ENCODE results near the gene NKX2-3.

DNA sequence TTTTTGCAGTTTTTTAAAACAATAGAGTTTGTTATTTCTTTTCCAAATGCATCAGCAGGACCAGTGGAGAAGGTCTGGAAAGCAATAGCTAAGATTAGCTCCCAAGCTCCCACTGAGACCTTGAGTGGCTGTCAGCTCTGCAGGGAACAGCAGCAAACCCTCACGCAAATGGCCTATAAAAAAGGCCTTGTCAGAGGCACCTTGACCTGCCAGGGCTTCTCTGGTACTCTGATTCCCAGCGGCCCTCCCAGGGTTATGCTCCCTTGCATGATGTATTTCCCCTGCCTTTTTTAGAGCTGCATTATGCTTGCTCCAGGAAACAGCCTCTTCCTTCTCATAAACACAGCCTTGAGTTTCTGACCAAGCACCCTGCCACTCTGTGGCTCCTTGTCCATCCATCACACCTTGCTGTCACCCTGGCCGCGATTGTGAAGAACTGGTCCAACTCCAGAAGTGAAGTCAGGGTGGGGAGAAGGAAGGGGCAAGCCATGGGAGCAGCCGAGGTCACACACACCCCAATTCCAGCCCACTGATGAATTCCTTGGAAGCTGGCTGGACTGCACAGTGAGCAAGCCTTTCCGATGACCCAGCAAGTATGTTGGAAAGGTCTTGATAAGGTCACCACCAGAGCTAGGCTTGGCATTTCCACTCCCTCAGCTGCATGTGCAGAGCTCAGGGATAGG, 35.3 kb upstream of the NKX2-3 start:
- TF ChIP-seq POLR2AphosphoS5 (IDR thresholded peaks at IDR 0.05; ENCODE audit: low read depth, low read length) (no peak), POLR2A (IDR thresholded peaks at IDR 0.05; ENCODE audit: low read depth, low read length) (no peak)

Data from GM12892 (cell line).